HG03175 (cell line): ENCODE measurements around the gene ALDH3A1.

Experiments
- ATAC-seq: cut with Tn5 transposase; IDR thresholded peaks from one replicate; pipeline ENCODE4 v1.9.1; 2021; ENCODE audit warnings: mild to moderate bottlenecking, moderate library complexity; ENCODE audit not compliant: unreplicated experiment

Gene ALDH3A1

DNA sequence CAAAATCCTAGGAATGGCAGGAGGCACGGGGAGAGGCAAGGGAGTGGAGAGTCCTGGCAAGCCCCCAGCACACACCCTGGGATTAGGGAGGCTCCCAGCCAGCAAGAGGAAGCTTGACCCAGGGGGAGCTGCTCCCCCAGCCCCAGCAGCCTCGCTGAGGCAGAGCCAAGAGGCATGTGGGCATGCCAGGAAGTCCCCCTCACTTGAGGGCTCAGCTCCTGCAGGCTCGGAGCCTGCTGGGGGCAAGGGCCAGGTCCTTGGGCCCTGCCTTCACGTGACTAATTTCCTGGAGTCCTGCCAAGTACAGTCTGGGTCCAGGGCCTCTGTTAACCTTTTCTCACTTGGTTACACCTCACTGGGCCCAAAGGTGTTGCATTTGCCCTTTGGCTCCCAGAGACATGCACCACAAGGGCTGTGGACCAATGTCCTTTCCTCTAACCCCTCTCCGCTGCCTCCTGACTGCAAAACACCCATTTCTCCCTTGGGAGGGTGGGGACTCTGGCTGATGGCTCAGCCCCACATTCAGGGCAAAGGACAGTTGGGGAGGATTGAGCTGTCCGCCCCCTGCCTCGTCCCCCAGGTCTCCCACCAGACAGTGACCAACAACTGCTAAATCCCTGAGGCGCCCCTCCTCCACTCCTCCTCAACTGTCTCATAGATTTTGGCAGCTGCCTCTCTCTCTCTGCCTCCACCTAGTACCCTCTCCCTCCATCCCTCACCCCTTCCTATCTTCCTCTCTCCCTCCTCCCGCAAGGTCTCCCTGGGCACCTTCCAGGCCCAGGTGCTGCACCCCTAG lies 27.3 kb downstream of the ALDH3A1 start:
- no peak for ATAC-seq

DNA sequence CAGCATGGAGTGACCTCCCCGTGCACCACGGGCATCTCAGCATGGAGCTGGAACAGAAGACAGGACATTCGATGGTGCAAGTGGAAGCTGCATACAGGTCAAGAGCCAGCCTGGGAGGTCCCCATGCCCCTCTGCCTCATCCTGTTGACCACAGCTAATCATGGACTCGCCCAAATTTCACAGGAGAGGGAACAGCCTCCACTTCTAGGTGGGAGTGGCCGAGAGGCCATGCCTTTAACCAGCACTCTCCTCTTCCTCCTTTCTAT lies 28.0 kb downstream of the ALDH3A1 start:
- ATAC-seq, result no peak

DNA sequence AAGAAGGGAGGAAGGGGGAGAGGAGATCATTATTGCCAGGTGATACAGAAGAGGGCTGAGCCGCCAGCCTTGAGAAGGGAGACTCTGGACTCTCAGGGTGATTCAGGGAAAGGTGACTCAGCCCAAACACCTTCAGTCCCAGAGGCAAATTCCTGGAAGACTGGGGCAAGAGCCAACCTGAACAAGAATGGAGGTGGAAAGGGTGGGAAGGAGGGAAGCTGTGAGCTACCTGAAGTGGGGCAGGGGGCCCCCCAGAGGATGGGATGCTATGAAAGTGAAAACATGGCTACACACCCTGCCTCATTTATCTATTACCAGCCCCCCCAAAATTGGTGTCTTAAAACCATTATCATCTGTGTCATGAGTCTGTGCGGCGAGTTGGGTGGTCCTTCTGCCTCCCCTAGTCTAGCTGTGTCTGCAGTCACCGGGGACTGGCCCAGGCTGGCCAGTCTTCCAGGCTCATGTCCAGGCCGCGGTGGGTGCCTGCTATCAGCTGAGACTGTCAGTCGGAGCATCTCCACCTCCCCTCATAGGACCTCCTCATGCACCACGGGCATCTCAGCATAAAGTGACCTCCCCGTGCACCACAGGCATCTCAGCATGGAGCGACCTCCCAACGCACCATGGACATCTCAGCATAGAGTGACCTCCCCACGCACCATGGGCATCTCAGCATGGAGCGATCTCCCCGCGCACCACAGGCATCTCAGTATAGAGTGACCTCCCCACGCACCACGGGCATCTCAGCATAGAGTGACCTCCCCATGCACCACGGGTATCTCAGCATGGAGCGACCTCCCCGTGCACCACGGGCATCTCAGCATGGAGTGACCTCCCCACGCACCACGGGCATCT lies 28.5 kb downstream of the ALDH3A1 start:
- no peak for ATAC-seq

DNA sequence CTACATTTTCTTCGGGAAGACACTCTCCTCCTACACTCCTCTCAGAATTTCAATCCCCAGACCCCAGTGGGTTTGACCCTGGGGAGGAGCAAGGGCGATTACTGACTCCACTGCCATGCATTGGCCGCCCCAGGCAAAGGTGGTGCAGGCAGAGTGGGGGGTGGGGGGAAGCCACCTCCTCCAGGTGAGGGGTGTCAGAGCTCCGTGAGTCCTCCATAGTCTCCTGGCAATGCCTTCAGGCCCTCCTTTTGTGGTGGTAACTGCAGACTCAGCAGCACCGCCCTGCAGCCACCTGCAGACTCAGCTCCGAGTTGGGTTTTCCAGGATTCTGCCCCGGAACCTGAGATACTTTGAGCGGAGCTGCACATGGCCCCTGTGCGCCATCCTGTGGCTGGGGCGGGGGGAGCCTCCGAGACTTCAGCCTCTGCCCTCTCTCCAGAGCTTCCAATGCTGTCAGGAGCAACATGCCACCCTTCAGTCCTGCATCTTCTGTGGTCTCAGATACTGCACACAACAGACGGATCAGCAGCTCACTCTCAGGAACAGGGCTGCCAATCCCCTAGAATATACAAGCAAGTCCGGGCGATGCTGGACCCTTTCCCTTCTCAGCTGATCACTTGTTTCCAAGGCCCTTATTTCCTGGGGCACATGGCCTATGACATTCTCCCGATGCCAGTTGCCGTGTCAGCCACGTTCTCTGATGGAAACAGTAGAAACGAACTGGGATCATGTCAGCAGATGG lies 29.3 kb downstream of the ALDH3A1 start:
- ATAC-seq, result no peak

DNA sequence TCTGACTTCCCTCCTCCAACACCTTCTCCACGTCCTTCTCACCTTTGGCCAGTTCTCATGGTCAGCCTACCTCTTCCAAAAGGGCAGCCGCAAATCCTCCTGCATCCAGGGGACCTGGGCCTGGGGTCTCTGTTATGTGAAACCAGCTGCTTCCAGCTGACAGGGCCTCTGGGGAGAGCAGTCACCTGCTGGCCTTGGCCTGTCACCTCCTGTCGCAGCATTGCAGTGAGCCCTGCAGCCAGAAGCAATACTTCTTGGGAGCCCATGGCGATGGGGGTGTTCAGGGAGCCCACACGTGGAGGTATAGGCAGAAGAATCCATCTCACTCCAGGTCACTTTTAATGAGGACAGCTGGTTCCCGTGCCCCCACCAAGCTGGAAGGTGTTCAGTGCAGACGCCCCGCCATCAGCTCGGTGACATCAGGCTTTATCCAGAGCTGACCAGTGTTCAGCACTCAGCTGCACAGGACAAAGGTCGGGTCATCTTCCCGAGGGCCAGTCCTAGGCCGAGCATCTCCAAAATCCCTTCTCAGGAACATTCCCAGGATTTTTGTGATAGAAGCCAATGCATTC lies 30.0 kb downstream of the ALDH3A1 start:
- no peak for ATAC-seq

DNA sequence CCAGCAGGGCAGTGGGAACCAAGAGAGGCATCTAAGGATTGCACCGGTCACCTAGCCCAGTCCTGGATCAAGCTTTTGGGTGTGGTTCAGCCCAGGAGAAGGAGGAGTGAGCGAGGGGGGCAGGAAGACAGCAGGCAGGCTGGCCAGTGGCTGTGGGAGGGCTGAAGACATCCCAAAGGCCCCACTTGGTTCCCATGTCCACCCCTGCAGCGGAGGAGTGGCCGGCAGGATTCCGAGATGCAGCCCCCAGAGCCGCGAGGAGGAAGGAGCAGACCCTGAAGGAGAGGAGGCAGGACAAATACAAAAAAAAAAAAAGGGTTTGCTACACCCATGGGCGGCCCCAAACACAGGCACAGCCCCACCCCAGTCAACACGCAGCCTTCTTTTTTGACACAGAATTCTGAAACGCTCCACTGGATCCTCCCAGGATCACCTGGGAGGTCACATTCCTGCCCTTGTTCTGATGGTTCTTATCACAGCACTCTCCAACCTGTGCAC lies 30.6 kb downstream of the ALDH3A1 start:
- ATAC-seq, result no peak

DNA sequence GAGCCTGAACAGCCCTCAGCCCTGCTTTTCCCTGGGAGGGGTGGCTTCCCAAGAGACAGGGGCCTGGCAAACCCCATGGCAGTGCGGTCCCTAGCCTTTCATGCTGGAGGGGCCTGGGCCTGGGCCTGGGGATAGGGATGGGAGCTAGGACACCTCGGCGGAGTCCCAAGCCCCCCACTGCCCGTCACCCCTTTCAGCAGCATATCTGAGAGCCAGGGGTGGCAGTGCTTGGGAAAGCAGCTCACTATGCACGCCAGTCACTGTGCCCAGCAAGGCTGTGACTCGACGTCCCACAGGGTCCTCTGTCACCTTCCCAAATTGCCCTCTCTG lies 31.1 kb downstream of the ALDH3A1 start:
- ATAC-seq, result no peak

DNA sequence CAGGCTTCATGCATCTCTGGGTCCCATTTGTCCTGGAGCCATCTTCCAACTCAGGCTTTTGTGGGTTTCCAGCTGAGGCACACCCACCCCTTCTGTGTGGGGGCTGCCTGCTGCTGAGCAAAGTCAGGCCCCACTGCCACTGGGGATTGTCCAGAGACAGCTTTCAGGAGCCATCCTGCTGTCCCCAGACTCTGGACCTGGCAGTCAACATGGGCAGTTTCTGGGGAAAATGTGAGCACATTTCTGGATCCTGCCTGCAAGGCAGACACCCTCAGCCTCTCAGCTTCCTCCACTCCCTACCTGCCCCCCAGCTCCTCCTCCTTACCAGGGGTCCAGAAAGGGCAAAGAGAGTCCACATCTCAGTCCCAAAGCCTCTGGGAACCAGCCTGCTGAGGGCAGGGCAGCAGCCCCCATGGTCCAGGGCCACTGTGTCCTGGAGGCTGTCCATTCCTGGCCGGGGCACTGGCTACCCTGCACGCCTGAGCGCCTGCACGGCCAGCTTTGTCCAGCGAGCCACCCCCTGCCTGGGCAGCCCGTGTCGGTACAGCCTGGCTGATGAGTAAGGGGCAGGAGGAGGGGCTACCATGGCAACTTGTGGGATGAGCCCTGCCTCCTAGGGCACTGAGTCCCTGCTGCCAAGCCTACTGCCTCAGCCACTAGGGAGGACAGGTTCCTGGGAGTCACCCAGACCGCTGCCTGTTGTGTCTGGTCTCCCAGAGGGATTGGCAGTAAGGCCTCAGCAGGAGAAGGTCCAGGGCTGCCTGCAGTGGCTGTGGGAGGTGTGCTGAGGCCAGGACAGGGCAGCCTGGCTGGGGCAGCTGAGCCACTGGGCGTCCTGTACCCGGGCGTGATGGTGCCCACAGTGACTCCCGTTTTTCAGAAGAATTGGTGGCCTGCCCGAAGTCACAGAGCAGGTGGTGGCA lies 31.7 kb downstream of the ALDH3A1 start, which contains the start of gene SLC47A2:
TSS of gene SLC47A2 (minus strand) at position 477 of the 923 bp plus-strand sequence. CDS start at position 448, 29 bp downstream.
- ATAC-seq, result no peak

DNA sequence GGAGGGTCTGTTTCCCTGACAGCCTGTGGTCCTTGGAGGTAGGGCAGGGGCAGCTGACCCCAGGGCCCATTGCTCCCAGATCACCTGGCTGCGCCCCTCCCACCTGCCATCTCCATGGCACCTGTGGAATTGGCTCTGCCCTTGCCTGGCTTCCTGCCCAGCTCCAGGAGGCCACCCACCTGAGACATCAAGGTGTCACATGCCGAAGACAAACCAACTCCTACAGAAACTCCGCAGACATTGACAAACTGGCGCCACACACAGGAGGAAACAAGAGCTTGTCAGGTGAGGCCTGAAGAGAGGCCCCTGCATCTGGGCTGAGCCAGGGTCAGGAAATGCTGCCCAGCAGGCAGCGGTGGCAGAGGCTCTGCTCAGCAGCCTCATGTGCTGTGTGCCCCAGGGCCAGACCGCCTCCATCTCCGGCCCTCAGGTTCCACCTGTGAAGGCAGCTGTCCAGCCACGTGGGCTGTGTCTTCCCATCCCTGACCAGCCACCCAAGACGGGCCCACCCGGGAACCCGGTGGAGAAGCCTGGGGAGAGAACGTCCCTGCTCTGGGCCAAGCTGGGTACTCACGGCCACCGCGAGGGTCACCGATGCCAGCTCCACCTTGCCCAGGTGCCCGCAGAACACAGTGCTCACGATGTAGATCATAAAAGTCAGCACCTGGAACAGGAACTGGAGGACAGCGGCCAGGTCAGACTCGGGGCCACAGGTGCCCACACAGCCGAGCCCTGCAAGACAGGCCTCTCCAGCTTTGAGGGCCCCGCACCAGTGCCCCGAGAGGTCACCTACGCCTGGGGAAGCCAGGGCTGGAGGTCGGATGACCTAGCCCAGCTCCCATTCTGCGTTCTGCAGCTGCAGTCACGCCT lies 33.3 kb downstream of the ALDH3A1 start:
- ATAC-seq, result no peak

DNA sequence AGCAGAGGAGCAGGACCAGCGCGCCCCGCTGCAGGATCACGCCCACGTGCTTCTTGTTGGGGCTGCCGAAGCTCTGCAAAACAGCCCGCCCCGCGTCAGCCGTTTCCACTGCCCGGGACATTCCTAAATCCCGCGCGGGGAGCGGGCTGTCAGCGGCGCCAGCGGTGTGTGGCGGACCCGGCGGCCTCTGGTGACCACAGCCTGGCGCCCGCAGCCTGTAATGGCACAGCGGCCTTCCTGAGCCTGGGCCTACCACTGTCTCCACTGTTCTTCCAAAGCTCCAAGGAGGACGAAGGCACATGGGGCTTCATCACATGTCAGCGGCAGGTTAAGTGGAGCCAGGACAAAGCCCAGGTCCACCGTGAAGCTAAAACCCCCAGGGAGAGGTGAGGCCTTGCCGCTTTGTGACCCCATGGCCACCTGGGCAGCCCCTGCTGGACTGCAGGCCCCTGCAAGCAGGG lies 34.2 kb downstream of the ALDH3A1 start:
- no peak for ATAC-seq

DNA sequence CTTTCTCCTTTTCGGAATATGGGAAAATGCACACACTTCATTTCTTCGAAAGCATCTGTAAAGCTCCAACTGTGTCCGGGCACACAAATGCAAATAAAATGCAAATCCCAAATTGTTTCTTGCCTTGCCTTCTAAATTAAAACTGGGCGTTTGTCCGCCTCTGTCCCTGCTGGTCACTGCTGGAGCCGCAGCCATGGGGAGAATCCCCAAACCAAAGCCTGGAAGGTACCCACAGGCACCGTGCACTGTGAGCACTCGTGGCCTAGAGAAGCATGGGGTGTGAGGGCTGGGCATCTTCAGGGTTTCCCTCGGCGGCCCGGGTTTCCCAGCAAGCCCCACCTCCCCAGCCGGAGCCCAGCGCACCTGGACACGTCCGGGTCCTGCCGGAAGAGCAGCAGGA lies 34.6 kb downstream of the ALDH3A1 start:
- no peak for ATAC-seq

DNA sequence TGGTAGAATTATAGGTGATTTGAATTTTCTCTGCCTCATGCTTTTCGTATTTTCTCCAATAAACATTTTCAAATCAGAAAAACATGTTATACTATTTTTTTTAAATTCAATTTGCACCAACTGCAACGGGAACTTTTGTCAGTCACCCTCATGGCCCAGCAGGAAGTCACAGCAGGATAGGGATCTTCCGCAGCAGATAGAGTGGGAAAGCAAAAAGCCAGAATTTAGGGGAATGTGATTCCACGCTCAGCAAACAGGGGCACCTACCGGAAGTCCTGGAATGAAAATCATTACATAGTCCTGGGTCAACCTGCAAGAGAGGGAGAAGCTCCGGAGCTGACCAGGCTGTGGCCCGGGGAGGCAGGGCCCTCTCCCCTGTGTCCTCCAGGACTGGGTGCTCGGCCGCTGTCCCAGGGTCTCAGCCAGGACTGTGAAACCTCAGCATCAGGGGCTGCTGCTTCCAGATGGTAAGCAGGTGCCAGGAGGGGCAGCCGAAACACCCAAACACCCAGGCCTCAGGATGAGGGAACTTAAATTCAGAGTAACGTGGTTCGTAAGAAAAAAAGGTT lies 35.6 kb downstream of the ALDH3A1 start:
- no peak for ATAC-seq

DNA sequence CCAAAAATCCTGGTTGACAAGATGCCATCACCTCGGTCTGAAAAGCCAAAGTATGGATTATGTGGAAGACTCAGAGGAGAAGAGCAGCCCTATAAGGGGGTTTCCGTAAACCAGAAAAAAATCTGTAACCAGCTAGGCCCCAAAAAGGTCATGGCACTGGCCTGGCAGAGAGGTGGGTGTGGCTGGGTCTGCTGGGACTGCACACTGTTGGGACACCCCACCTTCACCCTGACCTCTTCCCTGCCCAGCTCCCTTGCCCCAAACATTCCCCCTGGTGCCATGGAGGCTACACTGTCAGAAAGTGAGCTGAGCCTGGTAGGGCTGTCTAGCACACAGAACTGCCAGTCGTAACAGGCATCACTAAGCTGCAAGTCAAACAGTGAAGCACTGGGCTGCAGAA lies 38.3 kb downstream of the ALDH3A1 start:
- no peak for ATAC-seq

DNA sequence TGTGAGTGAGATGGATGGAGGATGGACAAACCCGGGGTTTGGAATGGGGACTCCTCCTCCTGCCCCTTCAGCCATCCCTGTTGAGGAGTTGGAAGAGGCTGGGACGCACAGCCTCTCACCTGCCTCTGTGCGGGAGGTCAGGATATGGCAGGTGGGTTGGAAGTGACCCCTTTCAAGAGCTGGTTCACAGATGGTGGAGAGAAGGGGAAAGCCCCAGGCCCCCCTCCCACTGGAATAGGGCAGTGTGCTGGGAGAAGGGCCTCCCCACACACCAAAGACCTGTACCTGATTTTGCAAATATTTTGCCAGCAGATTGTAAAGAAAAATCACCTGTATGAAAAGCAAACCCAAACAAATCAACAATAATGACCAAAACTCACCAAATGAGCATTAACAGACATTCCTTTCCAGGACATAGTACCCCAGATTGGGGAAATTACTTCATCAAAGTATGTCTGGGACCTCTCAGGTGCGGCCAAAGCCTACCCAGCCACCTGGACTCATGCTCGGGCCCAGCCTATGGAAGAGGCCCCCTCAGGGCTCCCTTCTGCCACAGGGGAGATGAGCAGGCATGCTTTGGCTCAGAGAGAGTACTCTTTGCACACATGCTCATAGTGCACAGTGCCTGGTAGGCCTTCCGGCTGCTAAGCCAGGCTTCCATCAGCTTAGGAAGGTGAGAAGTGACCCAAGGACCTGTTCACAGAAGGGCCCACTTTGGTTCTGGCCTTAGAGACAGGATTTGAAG lies 39.5 kb downstream of the ALDH3A1 start:
- no peak for ATAC-seq

DNA sequence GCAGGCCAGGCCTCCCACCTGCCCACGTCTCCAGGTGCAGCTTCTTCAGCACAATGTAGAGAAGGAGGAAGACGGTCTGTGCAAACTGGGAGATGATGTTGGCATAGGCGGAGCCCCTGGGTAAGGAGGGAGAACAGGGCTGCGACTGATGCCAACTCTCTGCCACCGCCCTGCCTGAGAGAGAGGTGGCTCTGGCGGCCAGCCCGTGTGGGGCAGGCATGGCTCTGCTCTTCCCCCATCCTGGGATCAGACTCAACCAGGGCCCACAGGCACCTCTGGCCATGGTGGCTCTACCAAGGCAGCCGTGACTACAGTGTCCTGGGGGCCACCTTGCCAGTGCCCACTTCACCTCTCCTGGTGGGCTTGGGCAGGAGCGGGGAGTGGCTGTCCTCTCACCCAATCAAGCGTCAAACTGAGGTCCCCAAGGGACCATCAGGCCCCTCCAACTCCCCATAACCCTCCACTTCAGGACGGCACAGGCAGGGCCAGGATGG lies 40.3 kb downstream of the ALDH3A1 start:
- no peak for ATAC-seq

DNA sequence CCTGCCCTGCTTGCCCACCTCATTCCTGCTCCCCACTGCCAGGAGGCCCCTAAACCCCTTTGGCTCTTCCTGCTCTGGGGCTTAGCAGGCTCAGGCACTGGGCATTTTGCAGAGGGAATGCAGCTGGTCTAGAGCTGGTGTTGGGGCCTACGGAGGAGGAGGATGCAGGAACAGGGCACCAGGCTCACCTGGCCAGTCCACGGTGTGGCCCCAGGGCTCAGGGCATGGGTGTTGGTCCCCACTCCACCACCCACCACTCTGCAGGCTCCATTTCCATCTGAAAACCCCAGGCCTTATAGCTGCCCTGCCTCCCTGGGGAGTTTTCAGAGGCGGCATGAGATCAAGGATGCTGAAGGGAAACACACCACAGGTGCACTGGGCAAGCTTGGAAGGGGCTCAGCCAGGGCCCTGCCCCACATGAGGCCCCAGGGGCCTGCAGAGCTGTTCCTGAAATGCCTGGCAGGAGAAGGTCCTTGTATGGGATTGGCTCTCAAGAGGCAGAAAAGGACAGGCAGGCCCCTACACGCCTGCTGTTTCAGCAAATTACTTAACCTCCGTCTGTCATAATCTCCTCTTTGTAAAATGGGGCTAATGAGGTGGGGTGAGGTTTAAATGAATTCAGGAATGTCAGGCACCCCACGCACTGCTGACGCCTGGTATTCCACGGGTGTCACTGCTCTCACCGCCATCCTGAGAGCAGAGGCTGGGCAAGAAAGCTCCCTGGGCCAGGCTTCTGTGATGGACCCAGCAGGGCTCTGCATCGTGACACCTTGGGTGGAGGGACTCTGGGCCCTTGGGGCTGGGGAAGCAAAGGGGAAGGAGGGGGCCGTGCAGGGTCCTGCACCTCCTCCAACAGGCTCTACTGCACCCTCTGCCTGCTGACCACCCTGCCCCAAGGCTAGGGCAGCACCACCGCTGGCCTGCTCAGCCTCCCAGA lies 41.0 kb downstream of the ALDH3A1 start:
- ATAC-seq, result no peak
